Measurements from ENCODE around the gene MS4A7.

DNA sequence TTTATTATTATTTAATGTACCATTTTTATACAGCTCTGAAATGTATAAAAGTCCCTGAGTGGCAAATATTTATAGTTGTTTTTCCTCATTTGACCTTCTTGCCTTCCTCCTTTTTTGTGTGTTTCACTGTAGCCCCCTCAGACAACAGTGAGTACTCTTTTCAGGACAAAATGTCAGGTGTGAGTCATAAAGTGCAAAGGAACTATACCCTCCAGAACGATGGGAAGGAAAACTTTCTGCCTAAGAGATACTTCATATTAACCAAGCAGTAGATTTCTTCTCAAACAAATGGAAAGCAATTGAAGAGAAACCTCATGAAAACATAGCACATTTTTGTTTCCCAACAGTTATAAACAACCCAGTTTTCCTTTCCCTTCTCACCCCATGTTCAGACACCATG lies 16.1 kb upstream of the MS4A7 start:
- TF ChIP-seq, protein P1, sequence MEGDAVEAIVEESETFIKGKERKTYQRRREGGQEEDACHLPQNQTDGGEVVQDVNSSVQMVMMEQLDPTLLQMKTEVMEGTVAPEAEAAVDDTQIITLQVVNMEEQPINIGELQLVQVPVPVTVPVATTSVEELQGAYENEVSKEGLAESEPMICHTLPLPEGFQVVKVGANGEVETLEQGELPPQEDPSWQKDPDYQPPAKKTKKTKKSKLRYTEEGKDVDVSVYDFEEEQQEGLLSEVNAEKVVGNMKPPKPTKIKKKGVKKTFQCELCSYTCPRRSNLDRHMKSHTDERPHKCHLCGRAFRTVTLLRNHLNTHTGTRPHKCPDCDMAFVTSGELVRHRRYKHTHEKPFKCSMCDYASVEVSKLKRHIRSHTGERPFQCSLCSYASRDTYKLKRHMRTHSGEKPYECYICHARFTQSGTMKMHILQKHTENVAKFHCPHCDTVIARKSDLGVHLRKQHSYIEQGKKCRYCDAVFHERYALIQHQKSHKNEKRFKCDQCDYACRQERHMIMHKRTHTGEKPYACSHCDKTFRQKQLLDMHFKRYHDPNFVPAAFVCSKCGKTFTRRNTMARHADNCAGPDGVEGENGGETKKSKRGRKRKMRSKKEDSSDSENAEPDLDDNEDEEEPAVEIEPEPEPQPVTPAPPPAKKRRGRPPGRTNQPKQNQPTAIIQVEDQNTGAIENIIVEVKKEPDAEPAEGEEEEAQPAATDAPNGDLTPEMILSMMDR (IDR thresholded peaks at IDR 0.05 in 8 of 11, conservative IDR thresholded peaks at IDR 0.05 in 3 of 11): no peak
- no peak for TF ChIP-seq POLR2A (IDR thresholded peaks at IDR 0.05)

All from spleen (tissue), 7 donors.